KMS-11 (cell line): ENCODE measurements around the gene KPNA6.

ENCODE experiments used
- H2AFZ ChIP-seq: fragments of 200-600 bp; sonication (generic); 2 replicates; pipeline ENCODE4 v1.6.1; 2016; ENCODE audit warnings: antibody characterized with exemption, mixed run types, low read depth
- H3K27ac ChIP-seq: fragments of 200-600 bp; sonication (generic); 2 replicates; pipeline ENCODE4 v1.6.1; 2016; ENCODE audit warnings: mild to moderate bottlenecking, mixed run types
- H3K27me3 ChIP-seq: fragments of 200-600 bp; sonication (generic); 2 replicates; pipeline ENCODE4 v1.6.1; 2017; ENCODE audit warnings: mild to moderate bottlenecking, low read depth, mixed run types, moderate library complexity; ENCODE audit not compliant: insufficient read depth
- H3K36me3 ChIP-seq: fragments of 200-600 bp; sonication (generic); 2 replicates; pipeline ENCODE4 v1.6.1; 2017; ENCODE audit warnings: mild to moderate bottlenecking, mixed run types; ENCODE audit not compliant: insufficient read depth
- H3K4me1 ChIP-seq: fragments of 200-600 bp; sonication (generic); 2 replicates; pipeline ENCODE4 v1.6.1; 2016; ENCODE audit warnings: mild to moderate bottlenecking, low read depth, mixed run types; ENCODE audit not compliant: poor library complexity, severe bottlenecking
- H3K4me2 ChIP-seq: fragments of 200-600 bp; sonication (generic); 2 replicates; pipeline ENCODE4 v1.7.0; 2016; ENCODE audit warnings: mild to moderate bottlenecking, mixed run types
- H3K4me3 ChIP-seq: fragments of 200-600 bp; sonication (generic); IDR thresholded peaks from 2 replicates; pipeline ENCODE4 v1.6.1; 2017; ENCODE audit warnings: low read depth, low read length, mixed read lengths; ENCODE audit not compliant: insufficient read depth
- H3K79me2 ChIP-seq: fragments of 200-600 bp; sonication (generic); 2 replicates; pipeline ENCODE4 v1.6.1; 2016; ENCODE audit warnings: low read depth, mixed run types; ENCODE audit not compliant: insufficient read depth
- H3K9ac ChIP-seq: fragments of 200-600 bp; sonication (generic); 2 replicates; pipeline ENCODE4 v1.6.1; 2016; ENCODE audit warnings: mild to moderate bottlenecking, mixed run types
- H4K20me1 ChIP-seq: fragments of 200-600 bp; sonication (generic); 2 replicates; pipeline ENCODE4 v1.6.1; 2016; ENCODE audit warnings: mild to moderate bottlenecking, mixed run types; ENCODE audit not compliant: insufficient read depth
- TF ChIP-seq, protein P1 (sequence below): fragments of 200-600 bp; sonication (generic); conservative IDR thresholded peaks from 2 replicates; pipeline ENCODE4 v1.6.1; 2017; ENCODE audit warnings: low read depth, mild to moderate bottlenecking, antibody characterized with exemption, low read length, moderate library complexity, mixed read lengths

KPNA6 gene

DNA sequence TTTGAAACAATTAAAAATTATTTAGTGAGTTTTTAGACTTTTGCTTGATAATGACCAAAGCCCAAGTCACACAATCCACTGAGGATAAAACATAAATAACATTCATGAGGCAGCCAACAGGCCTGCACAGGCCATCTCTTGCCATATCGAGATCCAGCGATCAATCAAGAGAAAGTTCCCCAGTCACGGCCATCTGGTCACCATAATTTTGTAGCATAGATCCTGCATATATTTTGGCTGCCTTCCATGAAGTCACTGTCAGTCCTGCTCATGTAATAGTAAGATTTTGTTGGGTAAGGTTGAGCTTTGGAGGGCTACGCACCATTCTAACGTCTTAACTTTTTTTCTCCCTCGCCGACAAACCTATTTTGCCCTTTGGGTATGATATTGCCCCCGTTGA, 17.5 kb downstream of the KPNA6 start:
- Histone ChIP-seq H3K9ac (no peak overlapping the region), H2AFZ (no peak overlapping the region), H3K4me3 (no peak overlapping the region), H3K36me3 (no peaks in the 10 kb centered on the region), H3K79me2 (peaks cover 83% of the 10 kb centered on the region; the same call in 1 of the 2 replicates), H3K4me1 (no peaks in the 10 kb centered on the region), H3K4me2 (no peak overlapping the region), H3K27me3 (no peaks in the 10 kb centered on the region), H3K27ac (no peak overlapping the region), H4K20me1 (peaks cover 8% of the 10 kb centered on the region; the same call in 1 of the 2 replicates)
- TF ChIP-seq, protein P1, sequence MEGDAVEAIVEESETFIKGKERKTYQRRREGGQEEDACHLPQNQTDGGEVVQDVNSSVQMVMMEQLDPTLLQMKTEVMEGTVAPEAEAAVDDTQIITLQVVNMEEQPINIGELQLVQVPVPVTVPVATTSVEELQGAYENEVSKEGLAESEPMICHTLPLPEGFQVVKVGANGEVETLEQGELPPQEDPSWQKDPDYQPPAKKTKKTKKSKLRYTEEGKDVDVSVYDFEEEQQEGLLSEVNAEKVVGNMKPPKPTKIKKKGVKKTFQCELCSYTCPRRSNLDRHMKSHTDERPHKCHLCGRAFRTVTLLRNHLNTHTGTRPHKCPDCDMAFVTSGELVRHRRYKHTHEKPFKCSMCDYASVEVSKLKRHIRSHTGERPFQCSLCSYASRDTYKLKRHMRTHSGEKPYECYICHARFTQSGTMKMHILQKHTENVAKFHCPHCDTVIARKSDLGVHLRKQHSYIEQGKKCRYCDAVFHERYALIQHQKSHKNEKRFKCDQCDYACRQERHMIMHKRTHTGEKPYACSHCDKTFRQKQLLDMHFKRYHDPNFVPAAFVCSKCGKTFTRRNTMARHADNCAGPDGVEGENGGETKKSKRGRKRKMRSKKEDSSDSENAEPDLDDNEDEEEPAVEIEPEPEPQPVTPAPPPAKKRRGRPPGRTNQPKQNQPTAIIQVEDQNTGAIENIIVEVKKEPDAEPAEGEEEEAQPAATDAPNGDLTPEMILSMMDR: no peak

DNA sequence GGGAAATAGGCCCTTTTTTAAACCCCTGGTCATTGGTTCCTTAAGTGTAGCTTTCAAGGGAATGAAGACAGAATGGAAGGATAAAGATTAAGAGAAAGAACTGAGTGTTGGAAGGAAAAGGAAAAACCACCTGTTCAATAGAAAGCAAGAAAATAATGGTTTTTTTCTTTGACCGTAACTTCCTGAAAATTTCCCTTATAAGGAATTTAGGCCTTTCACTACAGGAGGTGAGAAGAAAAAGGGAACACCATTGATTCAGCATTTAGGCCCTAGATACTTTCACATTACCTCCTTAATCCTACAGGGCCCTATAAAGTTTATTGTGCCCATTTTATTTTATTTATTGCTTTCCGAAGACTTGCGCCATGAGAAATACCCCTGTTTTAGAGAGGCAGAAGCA, 18.9 kb downstream of the KPNA6 start:
- H3K4me3 ChIP-seq: no peak overlapping the region
- H3K4me1 ChIP-seq: no peaks in the 10 kb centered on the region
- H2AFZ ChIP-seq: no peak overlapping the region
- TF ChIP-seq, protein P1: no peak
- no peak overlapping the region for H3K4me2 ChIP-seq
- H3K27ac ChIP-seq: no peak overlapping the region
- no peaks in the 10 kb centered on the region for H3K36me3 ChIP-seq
- peaks cover 8% of the 10 kb centered on the region; the same call in 1 of the 2 replicates for H4K20me1 ChIP-seq
- peaks cover 78% of the 10 kb centered on the region; the same call in 1 of the 2 replicates for H3K79me2 ChIP-seq
- no peak overlapping the region for H3K9ac ChIP-seq
- no peaks in the 10 kb centered on the region for H3K27me3 ChIP-seq

DNA sequence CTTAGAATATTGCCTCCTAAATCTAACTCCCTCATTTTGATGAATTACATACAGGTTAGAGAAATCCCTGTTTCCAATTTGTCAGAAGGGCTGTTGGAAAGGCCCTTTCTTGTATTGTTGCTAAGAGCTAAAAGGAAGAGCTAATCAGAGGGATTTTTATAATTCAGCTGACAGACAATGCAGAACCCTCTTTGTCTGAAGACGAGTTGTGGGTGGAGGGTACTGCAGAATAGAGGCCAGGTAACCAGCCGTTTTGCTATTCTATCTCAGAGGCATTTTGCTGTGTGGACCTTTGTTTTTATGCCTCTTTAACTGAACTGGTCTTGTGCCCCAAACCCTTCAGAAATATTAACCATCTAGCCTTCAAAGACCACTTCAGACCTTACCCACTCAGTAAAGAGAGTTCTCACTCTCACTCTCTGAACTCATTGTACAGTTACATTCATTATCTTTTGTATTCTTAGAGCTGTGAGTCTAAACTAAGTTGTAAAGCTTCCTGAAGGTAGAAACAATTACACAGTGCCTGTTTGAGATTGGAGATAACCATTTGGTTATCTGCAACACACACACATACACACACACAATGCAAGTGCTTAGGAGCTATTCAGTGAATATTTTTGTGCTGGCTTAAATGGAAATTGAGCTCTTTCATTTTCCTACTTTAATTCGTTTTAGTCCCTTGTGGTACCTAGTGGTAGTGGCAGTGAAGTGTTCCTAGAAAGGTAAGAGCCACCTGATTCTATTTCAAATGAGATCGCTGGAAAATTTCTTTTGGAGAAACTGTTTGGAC, 19.7 kb downstream of the KPNA6 start:
- peaks cover 8% of the 10 kb centered on the region; the same call in 1 of the 2 replicates for H4K20me1 ChIP-seq
- H3K4me1 ChIP-seq: no peaks in the 10 kb centered on the region
- no peak overlapping the region for H2AFZ ChIP-seq
- no peaks in the 10 kb centered on the region for H3K27me3 ChIP-seq
- H3K4me2 ChIP-seq: no peak overlapping the region
- H3K79me2 ChIP-seq: peaks cover 73% of the 10 kb centered on the region; the same call in 1 of the 2 replicates
- TF ChIP-seq, protein P1: no peak
- no peak overlapping the region for H3K27ac ChIP-seq
- H3K36me3 ChIP-seq: no peaks in the 10 kb centered on the region
- no peak overlapping the region for H3K4me3 ChIP-seq
- no peak overlapping the region for H3K9ac ChIP-seq

DNA sequence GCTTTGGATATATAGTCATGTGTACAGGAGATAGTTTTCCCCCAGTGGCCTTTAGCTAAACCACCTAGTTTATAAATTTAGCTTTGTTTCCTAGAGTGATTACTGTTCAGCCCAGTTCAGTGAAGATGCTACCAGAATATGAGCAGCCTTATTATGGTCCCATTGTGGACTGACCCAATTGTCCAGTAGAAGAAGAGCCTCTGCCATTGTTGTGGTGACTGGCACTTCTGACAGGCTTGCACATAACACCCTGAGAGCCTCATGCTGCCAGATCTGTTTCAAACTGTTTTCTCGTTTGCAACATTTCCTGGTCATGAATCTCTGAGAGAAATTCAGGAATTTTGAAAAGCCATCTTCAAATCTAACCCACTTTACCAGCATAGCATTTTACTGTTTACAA, 20.6 kb downstream of the KPNA6 start:
- H3K27me3 ChIP-seq: no peaks in the 10 kb centered on the region
- H3K4me1 ChIP-seq: no peaks in the 10 kb centered on the region
- no peak overlapping the region for H3K4me2 ChIP-seq
- peaks cover 8% of the 10 kb centered on the region; the same call in 1 of the 2 replicates for H4K20me1 ChIP-seq
- H3K27ac ChIP-seq: no peak overlapping the region
- TF ChIP-seq, protein P1: no peak
- H2AFZ ChIP-seq: no peak overlapping the region
- H3K79me2 ChIP-seq: peaks cover 69% of the 10 kb centered on the region; the same call in 1 of the 2 replicates
- H3K36me3 ChIP-seq: no peaks in the 10 kb centered on the region
- H3K4me3 ChIP-seq: no peak overlapping the region
- no peak overlapping the region for H3K9ac ChIP-seq
